Mesenchymal stem cell (in vitro differentiated cells and primary cell): ENCODE results near the gene ZNF142.

Source experiments
- DNase-seq: peaks from one replicate; pipeline ENCODE4 v3.0.0-alpha.2; 2013
- H2AFZ ChIP-seq: one replicate; pipeline ENCODE4 v1.6.1; 2013; ENCODE audit warnings: low read depth, mild to moderate bottlenecking, control low read depth, inconsistent platforms, low read length, moderate library complexity
- H2AK5ac ChIP-seq: 2 replicates; pipeline ENCODE4 v1.6.1; 2013; ENCODE audit warnings: low read length, moderate library complexity, mild to moderate bottlenecking, inconsistent platforms; ENCODE audit not compliant: severe bottlenecking
- H2BK120ac ChIP-seq: one replicate; pipeline ENCODE4 v1.6.1; 2013; ENCODE audit warnings: low read depth, mild to moderate bottlenecking, inconsistent platforms, low read length, moderate library complexity
- H2BK12ac ChIP-seq, 2 experiments: one replicate each; pipeline ENCODE4 v1.6.1; 2013; ENCODE audit warnings: inconsistent platforms in 2 of 2, low read length in 2 of 2, mild to moderate bottlenecking in 2 of 2, moderate library complexity in 2 of 2, control low read depth in 1 of 2
- H2BK15ac ChIP-seq: one replicate; pipeline ENCODE4 v1.6.1; 2013; ENCODE audit warnings: mild to moderate bottlenecking, low read depth, inconsistent platforms; ENCODE audit not compliant: poor library complexity, severe bottlenecking
- H2BK5ac ChIP-seq: 2 replicates; pipeline ENCODE4 v1.6.1; 2013; ENCODE audit warnings: low read depth, mild to moderate bottlenecking, low read length, control low read depth, inconsistent platforms; ENCODE audit not compliant: poor library complexity, severe bottlenecking
- H3K14ac ChIP-seq, 2 experiments: one replicate each; pipeline ENCODE4 v1.6.1; 2013; ENCODE audit warnings: inconsistent platforms in 2 of 2, low read length in 2 of 2, control low read depth in 1 of 2, mild to moderate bottlenecking in 1 of 2, moderate library complexity in 1 of 2
- H3K18ac ChIP-seq, 2 experiments: one replicate each; pipeline ENCODE4 v1.6.1; 2013; ENCODE audit warnings: inconsistent platforms in 2 of 2, low read length in 2 of 2, control low read depth in 1 of 2, low read depth in 1 of 2, mild to moderate bottlenecking in 1 of 2
- H3K23ac ChIP-seq, 2 experiments: one replicate each; pipeline ENCODE4 v1.6.1; 2013; ENCODE audit warnings: inconsistent platforms in 2 of 2, low read length in 2 of 2, mild to moderate bottlenecking in 2 of 2, moderate library complexity in 2 of 2, control low read depth in 1 of 2
- H3K27ac ChIP-seq: 2 replicates; pipeline ENCODE4 v1.5.1; 2013; ENCODE audit warnings: mild to moderate bottlenecking, moderate library complexity, low read length, control low read depth, inconsistent platforms; ENCODE audit not compliant: poor library complexity, severe bottlenecking
- H3K27me3 ChIP-seq, 2 experiments: 2 replicates each; pipeline versions ENCODE4 v1.6.1 to v1.7.0; 2013; ENCODE audit warnings: low read length in 2 of 2, mild to moderate bottlenecking in 2 of 2, moderate library complexity in 2 of 2, control low read depth in 1 of 2, inconsistent platforms in 1 of 2; ENCODE audit not compliant: control insufficient read depth in 1 of 2, insufficient read depth in 1 of 2
- H3K36me3 ChIP-seq, 2 experiments: 2 replicates each; pipeline versions ENCODE4 v1.6.1 to v1.7.0; 2013; ENCODE audit warnings: low read length in 2 of 2, control low read depth in 1 of 2, inconsistent platforms in 1 of 2, low read depth in 1 of 2, mild to moderate bottlenecking in 1 of 2; ENCODE audit not compliant: insufficient read depth in 2 of 2, control insufficient read depth in 1 of 2
- H3K4ac ChIP-seq, 2 experiments: one replicate each; pipeline ENCODE4 v1.6.1; 2013; ENCODE audit warnings: inconsistent platforms in 2 of 2, low read length in 2 of 2, mild to moderate bottlenecking in 2 of 2, moderate library complexity in 2 of 2, control low read depth in 1 of 2, low read depth in 1 of 2
- H3K4me1 ChIP-seq: 2 replicates; pipeline ENCODE4 v1.6.1; 2013; ENCODE audit warnings: low read depth, low read length, control low read depth; ENCODE audit not compliant: control insufficient read depth, insufficient read depth
- H3K4me2 ChIP-seq: 2 replicates; pipeline ENCODE4 v1.6.1; 2013; ENCODE audit warnings: low read length, mild to moderate bottlenecking, inconsistent platforms; ENCODE audit not compliant: poor library complexity, severe bottlenecking
- H3K4me3 ChIP-seq, 2 experiments: 2 replicates each; pipeline versions ENCODE4 v1.5.1 to v1.7.0; 2013; ENCODE audit warnings: low read length in 2 of 2, mild to moderate bottlenecking in 2 of 2, control low read depth in 1 of 2, low read depth in 1 of 2; ENCODE audit not compliant: insufficient read depth in 1 of 2
- H3K79me1 ChIP-seq: replicated peaks from 2 replicates; pipeline ENCODE4 v1.6.1; 2013; ENCODE audit warnings: mild to moderate bottlenecking, control low read depth, low read length, inconsistent platforms; ENCODE audit not compliant: poor library complexity, severe bottlenecking
- H3K9ac ChIP-seq: 2 replicates; pipeline ENCODE4 v1.7.0; 2013; ENCODE audit warnings: mild to moderate bottlenecking, low read length, moderate library complexity
- H3K9me3 ChIP-seq: 2 replicates; pipeline ENCODE4 v1.7.0; 2013; ENCODE audit warnings: mild to moderate bottlenecking, low read length; ENCODE audit not compliant: control insufficient read depth
- H4K8ac ChIP-seq: one replicate; pipeline ENCODE4 v1.6.1; 2013; ENCODE audit warnings: inconsistent platforms, mild to moderate bottlenecking, low read length, moderate library complexity
- H4K91ac ChIP-seq: one replicate; pipeline ENCODE4 v1.6.1; 2013; ENCODE audit warnings: mild to moderate bottlenecking, low read length, inconsistent platforms
- WGBS: methylation state at CpG from one replicate; pipeline ENCODE4 v1.1.7; 2013; ENCODE audit warnings: mixed read lengths; 5-methylcytosine and 5-hydroxymethylcytosine counted together

The ZNF142 gene

DNA sequence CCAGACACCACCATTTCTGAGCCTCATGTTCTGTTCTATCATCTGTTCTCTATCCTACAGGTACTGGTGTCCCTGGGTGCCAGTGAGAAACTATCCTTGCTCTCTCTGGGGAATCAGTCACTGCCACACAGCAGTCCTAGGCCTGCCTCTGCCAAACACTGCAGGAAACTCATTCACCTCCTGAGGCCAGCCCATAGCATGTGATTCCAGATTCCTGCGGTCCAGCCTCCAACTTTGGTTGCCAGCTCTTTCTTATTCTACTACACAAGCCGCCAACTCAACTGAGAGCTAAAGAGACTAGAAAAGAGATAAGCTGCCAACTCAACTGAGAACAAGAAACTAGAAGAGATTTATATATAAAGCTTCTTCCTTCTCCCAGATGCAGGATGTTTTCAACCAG, 42.4 kb upstream of the ZNF142 start:
- H2BK15ac ChIP-seq = no peak overlapping the region
- H3K36me3 ChIP-seq = peaks cover 32 to 47% of the 10 kb centered on the region in 2 experiments
- no peak overlapping the region for H2BK5ac ChIP-seq
- H2BK12ac ChIP-seq = no peak overlapping the region
- 85% methylated on average over 1 of the region's 2 CpGs for WGBS
- H3K14ac ChIP-seq = no peak overlapping the region
- no peak overlapping the region for H4K8ac ChIP-seq
- no peaks in the 10 kb centered on the region for H3K27me3 ChIP-seq
- H2AFZ ChIP-seq = no peak overlapping the region
- no peak overlapping the region for H3K23ac ChIP-seq
- H3K4me1 ChIP-seq = no peaks in the 10 kb centered on the region
- H2BK120ac ChIP-seq = no peak overlapping the region
- H3K79me1 ChIP-seq = peaks cover 4% of the 10 kb centered on the region
- no peaks in the 10 kb centered on the region for H3K9me3 ChIP-seq
- no peak overlapping the region for H3K4me2 ChIP-seq
- H3K4ac ChIP-seq = no peak overlapping the region
- no peak overlapping the region for H3K4me3 ChIP-seq
- no peak overlapping the region for H3K9ac ChIP-seq
- no peak for DNase-seq
- H2AK5ac ChIP-seq = no peak overlapping the region
- H3K18ac ChIP-seq = no peak overlapping the region
- H4K91ac ChIP-seq = no peak overlapping the region
- no peak overlapping the region for H3K27ac ChIP-seq

DNA sequence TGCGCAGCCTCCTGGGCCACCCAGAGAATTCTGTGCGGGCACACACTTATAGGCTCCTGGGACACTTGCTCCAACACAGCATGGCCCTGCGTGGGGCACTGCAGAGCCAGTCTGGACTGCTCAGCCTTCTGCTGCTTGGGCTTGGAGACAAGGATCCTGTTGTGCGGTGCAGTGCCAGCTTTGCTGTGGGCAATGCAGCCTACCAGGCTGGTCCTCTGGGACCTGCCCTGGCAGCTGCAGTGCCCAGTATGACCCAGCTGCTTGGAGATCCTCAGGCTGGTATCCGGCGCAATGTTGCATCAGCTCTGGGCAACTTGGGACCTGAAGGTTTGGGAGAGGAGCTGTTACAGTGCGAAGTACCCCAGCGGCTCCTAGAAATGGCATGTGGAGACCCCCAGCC, 39.5 kb upstream of the ZNF142 start:
- 97% methylated on average over 8 of the region's 8 CpGs for WGBS
- Histone ChIP-seq H2BK12ac (no peak overlapping the region), H3K4me3 (no peak overlapping the region), H2BK120ac (no peak overlapping the region), H4K91ac (no peak overlapping the region), H3K18ac (no peak overlapping the region), H3K27me3 (no peaks in the 10 kb centered on the region), H3K4ac (no peak overlapping the region), H3K79me1 (peaks cover 4% of the 10 kb centered on the region), H2BK5ac (no peak overlapping the region), H3K27ac (no peak overlapping the region), H3K14ac (peak overlapping the region in 1 of 2 experiments; percentile 36), H3K9ac (no peak overlapping the region), H2AFZ (no peak overlapping the region), H3K23ac (no peak overlapping the region), H2BK15ac (no peak overlapping the region), H3K4me1 (peaks cover 6% of the 10 kb centered on the region), H2AK5ac (no peak overlapping the region), H3K4me2 (no peak overlapping the region), H3K36me3 (peaks cover 37 to 65% of the 10 kb centered on the region in 2 experiments), H4K8ac (no peak overlapping the region), H3K9me3 (no peaks in the 10 kb centered on the region)
- DNase-seq = no peak

DNA sequence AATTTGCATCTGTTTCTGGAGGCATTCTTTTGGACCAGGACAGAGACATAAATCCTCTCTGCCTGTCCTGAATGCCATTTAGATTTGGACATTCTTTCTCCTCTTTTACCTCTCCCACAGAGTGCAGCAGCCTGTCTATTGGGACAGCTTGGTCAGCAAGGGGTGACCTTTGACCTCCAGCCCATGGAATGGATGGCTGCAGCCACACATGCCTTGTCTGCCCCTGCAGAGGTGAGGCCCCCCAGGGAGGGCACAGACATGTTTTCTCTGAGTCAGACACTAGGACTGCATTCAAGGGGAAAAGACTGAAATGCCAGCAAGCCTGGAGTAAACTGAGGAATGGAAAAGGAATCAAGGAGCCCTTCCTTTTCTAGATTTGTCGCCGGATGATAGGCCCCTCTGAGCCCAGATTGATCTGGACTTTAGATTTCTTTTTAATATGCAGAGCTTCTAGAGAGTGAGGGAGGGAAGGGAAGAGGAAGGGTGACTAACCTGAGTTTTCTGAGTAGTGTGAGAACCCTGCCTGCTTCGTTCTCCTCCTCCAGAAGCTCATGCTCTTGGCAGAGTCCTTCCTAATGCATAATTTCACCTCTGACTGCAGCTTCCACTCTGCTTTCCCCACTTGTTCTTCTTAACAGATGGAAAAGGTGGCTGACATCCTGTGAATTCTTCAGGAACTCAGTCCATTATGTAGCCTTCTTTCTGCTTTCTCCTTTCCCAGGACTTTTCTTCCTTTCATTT, 35.2 kb upstream of the ZNF142 start:
- Histone ChIP-seq H2BK15ac (no peak overlapping the region), H4K91ac (no peak overlapping the region), H2BK12ac (no peak overlapping the region), H4K8ac (no peak overlapping the region), H3K4ac (no peak overlapping the region), H3K4me3 (no peak overlapping the region), H3K36me3 (peaks cover 47 to 82% of the 10 kb centered on the region in 2 experiments), H2AFZ (no peak overlapping the region), H3K9ac (no peak overlapping the region), H3K27ac (peak overlapping the region; percentile 63), H2AK5ac (no peak overlapping the region), H3K27me3 (no peaks in the 10 kb centered on the region), H2BK5ac (no peak overlapping the region), H3K79me1 (peaks cover 4% of the 10 kb centered on the region), H2BK120ac (no peak overlapping the region), H3K23ac (no peak overlapping the region), H3K18ac (no peak overlapping the region), H3K14ac (no peak overlapping the region), H3K4me2 (no peak overlapping the region), H3K9me3 (no peaks in the 10 kb centered on the region), H3K4me1 (peaks cover 6% of the 10 kb centered on the region)
- DNase-seq = peak; percentile 15
- 86% methylated on average over 3 of the region's 3 CpGs for WGBS

DNA sequence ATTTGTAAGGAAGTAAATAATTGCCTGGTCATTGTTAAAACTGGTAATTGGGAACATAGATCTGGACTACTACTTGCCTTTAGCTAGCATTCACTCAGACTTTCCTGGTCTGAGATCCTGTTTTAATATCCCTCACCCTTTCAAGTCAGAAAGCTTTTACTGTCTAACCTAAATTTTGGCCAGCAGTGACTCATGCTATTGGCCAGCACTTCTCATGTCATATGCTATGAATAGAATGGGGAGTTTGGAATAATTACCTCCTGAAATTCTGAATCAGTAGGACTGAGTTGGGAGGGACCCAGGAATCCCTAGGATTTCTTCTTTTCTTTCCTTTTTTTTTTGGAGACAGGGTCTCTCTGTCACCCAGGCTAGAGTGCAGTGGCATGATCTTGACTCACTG, 31.8 kb upstream of the ZNF142 start:
- no peak overlapping the region for H3K27ac ChIP-seq
- H2BK5ac ChIP-seq = no peak overlapping the region
- no peaks in the 10 kb centered on the region for H3K79me1 ChIP-seq
- peaks cover 22 to 69% of the 10 kb centered on the region in 2 experiments for H3K36me3 ChIP-seq
- H3K4ac ChIP-seq = no peak overlapping the region
- no peaks in the 10 kb centered on the region for H3K9me3 ChIP-seq
- H3K4me1 ChIP-seq = peaks cover 6% of the 10 kb centered on the region
- no peak overlapping the region for H2BK120ac ChIP-seq
- H3K4me2 ChIP-seq = no peak overlapping the region
- H4K91ac ChIP-seq = no peak overlapping the region
- H2BK12ac ChIP-seq = no peak overlapping the region
- no peak overlapping the region for H3K14ac ChIP-seq
- H3K23ac ChIP-seq = no peak overlapping the region
- H3K4me3 ChIP-seq = no peak overlapping the region
- H3K27me3 ChIP-seq = no peaks in the 10 kb centered on the region
- H4K8ac ChIP-seq = no peak overlapping the region
- peak overlapping the region; percentile 70 for H3K9ac ChIP-seq
- H3K18ac ChIP-seq = no peak overlapping the region
- H2AK5ac ChIP-seq = no peak overlapping the region
- no peak for DNase-seq
- no peak overlapping the region for H2AFZ ChIP-seq
- H2BK15ac ChIP-seq = no peak overlapping the region
